GM12872 (cell line): ENCODE data around the gene TNFSF8.

Experiments used
- TF ChIP-seq, protein P1 (sequence below): IDR thresholded peaks from 3 replicates; pipeline ENCODE4 v1.5.1; 2011; ENCODE audit warnings: low read depth, mild to moderate bottlenecking, low read length, moderate library complexity; ENCODE audit not compliant: insufficient read depth

Gene TNFSF8

DNA sequence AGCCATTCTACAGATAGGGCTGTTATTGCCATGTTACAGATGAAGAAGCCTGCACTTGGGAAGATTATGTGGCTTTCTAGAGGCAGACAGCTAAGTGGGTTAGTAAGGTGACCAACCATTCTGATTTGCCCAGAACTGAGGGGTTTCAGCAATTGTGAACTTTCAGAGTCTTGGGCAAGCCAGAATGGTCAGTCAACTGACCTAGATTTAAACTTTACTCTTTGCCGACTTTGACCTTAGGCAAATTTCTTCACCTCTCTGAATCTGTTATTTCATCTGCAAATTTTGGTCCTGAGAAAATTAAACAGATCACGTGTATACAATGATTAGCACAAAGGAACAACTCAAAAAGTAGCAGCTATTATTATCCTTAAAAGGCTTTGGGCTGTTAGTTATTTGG lies 20.4 kb upstream of the TNFSF8 start:
- TF ChIP-seq, protein P1, sequence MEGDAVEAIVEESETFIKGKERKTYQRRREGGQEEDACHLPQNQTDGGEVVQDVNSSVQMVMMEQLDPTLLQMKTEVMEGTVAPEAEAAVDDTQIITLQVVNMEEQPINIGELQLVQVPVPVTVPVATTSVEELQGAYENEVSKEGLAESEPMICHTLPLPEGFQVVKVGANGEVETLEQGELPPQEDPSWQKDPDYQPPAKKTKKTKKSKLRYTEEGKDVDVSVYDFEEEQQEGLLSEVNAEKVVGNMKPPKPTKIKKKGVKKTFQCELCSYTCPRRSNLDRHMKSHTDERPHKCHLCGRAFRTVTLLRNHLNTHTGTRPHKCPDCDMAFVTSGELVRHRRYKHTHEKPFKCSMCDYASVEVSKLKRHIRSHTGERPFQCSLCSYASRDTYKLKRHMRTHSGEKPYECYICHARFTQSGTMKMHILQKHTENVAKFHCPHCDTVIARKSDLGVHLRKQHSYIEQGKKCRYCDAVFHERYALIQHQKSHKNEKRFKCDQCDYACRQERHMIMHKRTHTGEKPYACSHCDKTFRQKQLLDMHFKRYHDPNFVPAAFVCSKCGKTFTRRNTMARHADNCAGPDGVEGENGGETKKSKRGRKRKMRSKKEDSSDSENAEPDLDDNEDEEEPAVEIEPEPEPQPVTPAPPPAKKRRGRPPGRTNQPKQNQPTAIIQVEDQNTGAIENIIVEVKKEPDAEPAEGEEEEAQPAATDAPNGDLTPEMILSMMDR = no peak

DNA sequence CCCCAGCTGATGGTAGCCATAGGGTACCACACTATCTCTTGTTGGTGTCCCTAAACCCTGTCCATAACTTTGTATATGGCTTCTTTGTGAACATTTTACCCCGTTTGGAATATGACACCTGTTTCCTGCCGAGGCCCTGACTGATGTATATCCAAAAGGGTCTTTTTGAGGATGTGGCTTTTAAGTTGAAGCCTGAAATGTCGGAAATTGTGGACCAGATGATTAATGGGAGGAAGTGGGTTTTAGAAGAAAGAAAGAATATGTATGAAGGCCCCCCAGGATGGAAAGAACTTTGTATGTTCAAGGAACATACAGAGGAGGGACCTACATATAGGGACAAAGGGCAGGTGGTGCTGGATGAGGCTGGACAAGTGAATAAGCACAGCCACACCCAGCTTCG lies 16.7 kb upstream of the TNFSF8 start:
- TF ChIP-seq, protein P1 = no peak

DNA sequence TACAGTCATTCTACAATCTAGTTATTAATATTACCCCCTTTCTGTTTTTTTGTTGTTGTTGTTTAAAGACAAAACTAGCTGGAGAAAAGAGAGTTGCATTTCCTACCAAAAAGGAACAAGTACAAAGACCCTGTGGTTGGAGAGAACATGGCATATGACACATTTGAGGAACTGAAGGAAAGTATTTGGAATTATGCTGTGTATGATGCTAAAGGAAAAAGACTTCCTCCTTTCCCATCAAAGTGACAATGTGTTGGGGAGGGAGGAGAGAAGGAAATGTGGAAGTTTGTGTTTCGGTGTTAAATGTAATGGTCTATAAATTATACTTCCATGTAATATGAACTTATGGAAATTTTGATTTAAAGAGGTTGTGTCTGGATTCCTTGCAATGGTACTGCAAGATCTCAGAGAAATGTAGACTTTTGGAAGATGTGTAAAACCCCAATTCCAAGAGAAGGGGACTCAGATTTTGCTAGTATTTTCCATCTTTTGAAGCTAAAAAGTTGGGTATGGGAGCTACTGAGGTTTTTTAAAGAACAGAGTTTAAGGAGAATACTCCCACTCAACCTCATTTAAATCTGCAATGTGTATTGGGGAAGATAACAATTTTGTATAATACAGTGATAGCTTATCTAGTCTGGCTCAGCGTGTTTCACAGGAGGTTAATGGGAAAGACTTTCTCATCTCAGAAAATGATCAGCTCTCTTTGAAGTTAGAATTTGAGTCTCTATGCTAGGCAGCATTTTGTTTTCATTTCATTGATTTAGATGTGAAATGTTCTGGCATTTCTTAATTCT lies 15.4 kb upstream of the TNFSF8 start:
- TF ChIP-seq, protein P1 = no peak

DNA sequence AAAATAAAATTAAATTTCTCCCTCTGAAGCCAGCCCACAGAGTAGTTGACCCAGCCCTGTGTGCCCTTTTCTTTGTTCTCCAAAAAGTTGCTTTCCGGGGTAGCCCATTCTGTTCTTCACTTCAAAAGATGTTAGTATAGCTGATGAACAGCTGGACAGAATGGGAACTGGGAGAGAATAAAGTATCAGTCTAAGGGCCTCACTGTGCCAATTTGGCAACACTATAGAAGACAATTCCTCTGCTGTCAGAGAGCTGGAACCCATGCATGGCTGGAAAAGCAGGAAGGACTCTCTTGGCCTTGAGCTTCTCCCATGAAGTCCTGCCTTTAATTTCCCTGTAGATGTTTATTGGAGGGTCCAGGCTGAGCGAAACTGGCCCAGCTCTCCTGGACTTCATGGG lies 11.0 kb upstream of the TNFSF8 start:
- TF ChIP-seq, protein P1 = no peak

DNA sequence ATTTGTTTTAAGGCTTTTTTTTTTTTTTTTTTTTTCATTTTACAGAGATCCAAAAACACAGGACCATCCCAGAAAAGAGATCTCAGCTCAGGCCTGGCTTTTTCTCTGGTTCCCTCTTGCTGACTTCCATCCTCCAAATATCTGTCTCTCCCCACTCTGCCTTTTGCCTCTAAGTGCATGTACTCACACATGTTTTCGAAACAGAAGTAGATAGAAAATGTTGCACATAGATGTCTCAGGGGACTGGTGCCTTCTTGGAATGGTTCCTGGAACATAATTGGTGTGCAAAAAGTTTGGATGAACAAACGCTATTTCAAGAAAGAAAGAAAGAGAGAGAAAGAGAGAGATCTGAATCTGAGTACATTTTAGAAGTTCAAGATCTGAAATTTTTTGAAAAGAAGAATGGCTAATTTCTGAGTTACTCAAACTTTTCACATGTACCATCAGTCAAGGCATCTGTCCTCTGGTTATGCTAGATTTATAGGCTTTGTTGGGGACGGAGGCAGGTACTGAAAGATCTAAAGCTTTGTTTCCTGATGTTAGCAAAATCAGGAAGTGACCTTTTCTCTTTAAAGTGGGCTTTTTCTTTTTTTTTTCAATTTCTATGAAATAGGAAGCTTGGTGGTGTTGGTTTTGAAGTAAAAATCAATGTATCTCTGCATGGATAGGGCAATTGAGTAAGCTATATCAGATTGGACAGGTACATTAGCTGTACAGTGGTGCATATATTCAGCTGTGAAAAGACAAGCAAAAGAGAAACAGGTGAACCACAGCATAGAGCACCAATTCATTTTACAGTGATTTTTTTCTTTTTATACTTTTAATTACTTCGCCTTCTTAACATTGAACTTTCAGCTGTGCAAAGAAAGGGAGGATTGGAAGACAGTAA lies 8.5 kb upstream of the TNFSF8 start:
- TF ChIP-seq, protein P1 = no peak

DNA sequence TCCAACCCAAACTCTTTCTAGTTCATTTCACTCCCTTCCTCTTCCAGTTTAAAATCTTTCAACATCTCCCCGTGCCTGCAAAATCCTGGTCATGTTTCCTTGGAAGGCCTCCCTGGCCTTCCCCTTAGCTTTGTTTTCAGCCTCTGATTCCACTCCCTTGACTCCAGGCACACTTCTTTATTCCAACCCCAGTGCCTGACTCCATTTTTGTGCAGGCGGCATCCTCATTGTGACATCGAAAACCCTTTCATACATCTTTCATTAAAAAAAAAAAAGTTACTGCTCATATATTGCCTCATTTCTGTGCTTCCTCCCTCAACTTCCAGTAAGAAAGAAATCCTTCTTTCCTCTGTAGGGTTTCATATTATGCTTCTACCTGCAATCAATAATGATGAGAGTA lies 7.1 kb upstream of the TNFSF8 start:
- TF ChIP-seq, protein P1 = no peak

DNA sequence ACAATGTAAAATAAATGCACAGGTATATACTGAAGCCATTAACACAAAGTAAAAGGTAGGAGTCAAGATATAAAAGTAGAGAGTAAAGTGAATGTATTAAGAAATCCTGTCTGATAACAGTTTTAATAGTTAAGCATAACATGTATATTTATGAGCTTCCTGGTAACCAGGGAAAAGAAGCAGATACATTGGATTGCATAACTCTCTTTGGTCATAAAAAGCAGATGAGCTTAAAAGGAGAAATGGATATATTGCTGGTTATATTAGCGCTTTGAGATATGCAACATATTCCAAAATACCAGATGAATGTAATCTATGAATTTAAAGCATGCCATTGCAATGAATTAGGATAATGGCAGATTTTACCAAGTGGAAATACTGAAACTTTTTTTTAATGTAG lies 6.2 kb upstream of the TNFSF8 start:
- TF ChIP-seq, protein P1 = no peak
